AG09309 (cell line): ENCODE data around the gene CCNF.
"Not testable (repeated sequence)": the region's sequence is repeated elsewhere in the genome, so short reads cannot be mapped to it uniquely, and the experiment has no call there.

Source experiments
- DNase-seq: peaks from one replicate; pipeline ENCODE4 v3.0.0-alpha.2; 2010; ENCODE audit warnings: low read depth
- H3K4me3 ChIP-seq: 2 replicates; pipeline ENCODE4 v1.5.1; 2011; ENCODE audit warnings: mild to moderate bottlenecking, low read depth, low read length, moderate library complexity; ENCODE audit not compliant: control insufficient read depth
- TF ChIP-seq, protein P1 (sequence below): IDR thresholded peaks from 2 replicates; pipeline ENCODE4 v1.5.1; 2011; ENCODE audit warnings: mild to moderate bottlenecking, low read depth, low read length, inconsistent platforms; ENCODE audit not compliant: insufficient read depth, control insufficient read depth; ENCODE audit errors: missing control alignments

The CCNF gene

DNA sequence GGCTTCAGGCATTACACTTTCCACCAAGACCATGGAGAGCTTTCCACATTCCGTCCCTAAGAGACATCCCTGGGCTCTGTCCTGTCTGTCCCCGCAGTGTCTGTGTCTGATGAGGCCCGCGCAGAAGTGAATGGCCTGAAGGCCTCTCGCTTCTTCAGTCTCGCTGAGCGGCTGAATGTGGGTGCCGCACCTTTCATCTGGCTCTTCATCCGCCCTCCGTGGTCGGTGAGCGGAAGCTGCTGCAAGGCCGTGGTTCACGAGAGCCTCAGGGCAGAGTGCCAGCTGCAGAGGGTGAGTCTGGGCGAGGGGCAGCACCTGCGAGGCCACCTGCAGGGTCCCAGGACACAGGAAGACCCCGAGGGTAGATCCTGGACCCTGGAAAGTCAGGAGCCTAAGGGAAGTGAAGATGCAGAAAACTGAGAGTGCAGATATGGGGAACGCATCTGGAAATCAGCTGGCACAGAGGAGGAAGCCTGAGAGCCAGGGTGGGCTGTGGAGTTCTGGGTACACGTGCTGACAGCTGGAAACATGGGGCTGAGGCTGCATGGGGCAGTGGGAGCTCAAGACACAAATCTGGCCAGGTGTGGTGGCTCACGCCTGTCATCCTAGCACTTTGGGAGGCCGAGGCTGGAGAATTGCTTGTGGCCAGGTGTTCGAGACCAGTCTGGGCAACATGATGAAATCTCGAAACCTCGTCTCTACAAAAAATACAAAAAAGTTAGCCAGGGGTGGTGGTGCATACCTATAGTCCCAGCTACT is 8.0 kb downstream of the CCNF start:
- TF ChIP-seq, protein P1, sequence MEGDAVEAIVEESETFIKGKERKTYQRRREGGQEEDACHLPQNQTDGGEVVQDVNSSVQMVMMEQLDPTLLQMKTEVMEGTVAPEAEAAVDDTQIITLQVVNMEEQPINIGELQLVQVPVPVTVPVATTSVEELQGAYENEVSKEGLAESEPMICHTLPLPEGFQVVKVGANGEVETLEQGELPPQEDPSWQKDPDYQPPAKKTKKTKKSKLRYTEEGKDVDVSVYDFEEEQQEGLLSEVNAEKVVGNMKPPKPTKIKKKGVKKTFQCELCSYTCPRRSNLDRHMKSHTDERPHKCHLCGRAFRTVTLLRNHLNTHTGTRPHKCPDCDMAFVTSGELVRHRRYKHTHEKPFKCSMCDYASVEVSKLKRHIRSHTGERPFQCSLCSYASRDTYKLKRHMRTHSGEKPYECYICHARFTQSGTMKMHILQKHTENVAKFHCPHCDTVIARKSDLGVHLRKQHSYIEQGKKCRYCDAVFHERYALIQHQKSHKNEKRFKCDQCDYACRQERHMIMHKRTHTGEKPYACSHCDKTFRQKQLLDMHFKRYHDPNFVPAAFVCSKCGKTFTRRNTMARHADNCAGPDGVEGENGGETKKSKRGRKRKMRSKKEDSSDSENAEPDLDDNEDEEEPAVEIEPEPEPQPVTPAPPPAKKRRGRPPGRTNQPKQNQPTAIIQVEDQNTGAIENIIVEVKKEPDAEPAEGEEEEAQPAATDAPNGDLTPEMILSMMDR, result no peak
- DNase-seq, result no peak
- no peak overlapping the region for H3K4me3 ChIP-seq

DNA sequence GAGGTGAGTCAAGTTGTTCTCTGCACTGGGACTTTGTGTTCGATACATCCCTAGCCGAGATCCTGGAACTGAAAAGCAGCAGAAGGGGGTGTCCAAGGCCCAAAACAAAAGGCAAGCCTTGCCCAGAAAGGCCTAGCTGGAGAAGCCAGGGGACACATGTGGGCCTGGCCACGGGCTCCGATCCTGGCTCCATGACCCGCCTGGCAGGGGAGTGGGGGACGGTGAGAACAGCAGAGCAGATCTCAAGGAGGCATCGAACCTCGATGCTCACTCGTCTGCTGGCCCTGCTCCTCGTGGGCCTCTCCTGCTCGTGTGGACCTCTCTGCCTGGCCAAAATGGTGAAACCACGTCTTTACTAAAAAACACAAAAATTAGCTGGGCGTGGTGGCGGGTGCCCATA is 8.9 kb downstream of the CCNF start:
- TF ChIP-seq, protein P1, result no peak
- DNase-seq, result no peak
- no peak overlapping the region for H3K4me3 ChIP-seq

DNA sequence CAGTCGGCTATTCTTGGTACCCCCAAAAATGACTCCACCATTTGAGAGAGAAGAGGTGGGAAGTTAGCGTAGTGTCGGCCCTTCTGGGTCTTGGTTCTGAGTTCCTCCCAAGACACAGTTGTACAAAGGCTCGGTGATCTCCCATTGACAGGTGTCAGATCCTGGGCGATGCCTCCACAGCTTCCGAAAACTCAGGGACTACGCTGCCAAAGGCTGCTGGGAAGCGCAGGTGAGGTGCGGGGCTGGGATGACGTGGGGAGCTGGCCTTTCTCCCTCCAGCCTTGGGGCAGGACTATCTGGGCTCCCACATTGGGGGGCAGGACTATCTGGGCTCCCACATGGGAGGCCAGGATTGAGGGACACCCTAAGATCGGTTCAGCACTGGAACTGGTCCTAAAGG is 10.4 kb downstream of the CCNF start:
- TF ChIP-seq, protein P1, result no peak
- DNase-seq, result no peak
- no peak overlapping the region for H3K4me3 ChIP-seq

GRCh38 chr16:2441143-2441804 is 12.0 kb downstream of the CCNF start:
- H3K4me3 ChIP-seq, DNase-seq: not testable (repeated sequence)

GRCh38 chr16:2443555-2443954 is 14.3 kb downstream of the CCNF start:
- H3K4me3 ChIP-seq, result no peak overlapping the region
- TF ChIP-seq, protein P1, result no peak
- no peak for DNase-seq

GRCh38 chr16:2447920-2448583 is 18.8 kb downstream of the CCNF start:
- H3K4me3 ChIP-seq, result no peak overlapping the region
- TF ChIP-seq, protein P1, result no peak
- DNase-seq, result no peak

GRCh38 chr16:2449118-2449517 is 19.9 kb downstream of the CCNF start:
- DNase-seq, result no peak
- TF ChIP-seq, protein P1, result no peak
- no peak overlapping the region for H3K4me3 ChIP-seq
